Mesothelial cell of epicardium (in vitro differentiated cells): Measurements from ENCODE around the gene KIAA1614. TPM values are rescaled to one million over a fixed set of nuclear protein-coding genes. Genes with fewer than 3 reads are reported as not detected.

Experiments used
- DNase-seq, 2 experiments: peaks; one replicate each; pipeline ENCODE4 v3.0.0; 2021; ENCODE audit warnings: low spot score in 2 of 2; ENCODE audit not compliant: unreplicated experiment in 2 of 2
- H3K27ac Mint-ChIP-seq: 2 replicates; pipeline ENCODE4 v1.8.0; 2021; ENCODE audit warnings: mixed read lengths
- H3K27me3 Mint-ChIP-seq: 2 replicates; pipeline ENCODE4 v1.8.0; 2021; ENCODE audit warnings: low read depth, mixed read lengths
- H3K36me3 Mint-ChIP-seq: 2 replicates; pipeline ENCODE4 v1.8.0; 2021; ENCODE audit warnings: mixed read lengths
- H3K4me1 Mint-ChIP-seq: 2 replicates; pipeline ENCODE4 v1.8.0; 2021; ENCODE audit warnings: mixed read lengths
- H3K4me3 Mint-ChIP-seq: 2 replicates; pipeline ENCODE4 v1.8.0; 2021; ENCODE audit warnings: mild to moderate bottlenecking, moderate library complexity, mixed read lengths
- H3K9me3 Mint-ChIP-seq: 2 replicates; pipeline ENCODE4 v1.8.0; 2021; ENCODE audit warnings: mixed read lengths
- total RNA-seq: library from RNA; stranded (reverse); gene quantifications from 3 replicates; pipeline ENCODE4 v1.2.1, GENCODE V29; 2021
- TF ChIP-seq, protein P1 (sequence below): fragments of 200-600 bp; sonication (generic); IDR thresholded peaks from one replicate; pipeline ENCODE4 v1.5.0; 2021; ENCODE audit warnings: antibody characterized with exemption; ENCODE audit not compliant: unreplicated experiment

The KIAA1614 gene
- total RNA-seq, 1 donor from 2014 or later = 7.3 TPM

DNA sequence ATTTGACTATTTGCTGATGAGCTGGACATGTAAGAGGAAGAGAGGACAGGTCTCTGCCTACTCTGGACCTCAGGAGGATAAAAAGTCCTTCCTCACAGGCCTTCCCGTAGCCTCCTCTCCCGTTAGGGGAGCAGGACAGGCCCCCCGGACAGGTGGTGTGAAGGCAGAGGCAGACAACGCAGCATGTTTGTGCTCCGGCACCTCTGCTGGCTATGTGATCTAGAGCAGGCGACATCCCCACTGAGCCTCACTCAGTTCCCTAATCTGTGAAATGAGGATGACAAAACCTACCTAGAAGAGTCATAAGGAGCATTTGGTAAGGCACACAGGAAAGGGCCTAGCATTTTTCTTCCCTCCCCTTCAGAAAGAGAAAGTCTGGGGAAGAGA is 34.8 kb downstream of the KIAA1614 start:
- Mint-ChIP-seq H3K27ac (no peak overlapping the region), H3K36me3 (peaks cover 4% of the 10 kb centered on the region), H3K4me1 (peaks cover 8% of the 10 kb centered on the region), H3K9me3 (no peaks in the 10 kb centered on the region), H3K27me3 (no peaks in the 10 kb centered on the region), H3K4me3 (no peak overlapping the region)
- no peak for DNase-seq
- TF ChIP-seq, protein P1, sequence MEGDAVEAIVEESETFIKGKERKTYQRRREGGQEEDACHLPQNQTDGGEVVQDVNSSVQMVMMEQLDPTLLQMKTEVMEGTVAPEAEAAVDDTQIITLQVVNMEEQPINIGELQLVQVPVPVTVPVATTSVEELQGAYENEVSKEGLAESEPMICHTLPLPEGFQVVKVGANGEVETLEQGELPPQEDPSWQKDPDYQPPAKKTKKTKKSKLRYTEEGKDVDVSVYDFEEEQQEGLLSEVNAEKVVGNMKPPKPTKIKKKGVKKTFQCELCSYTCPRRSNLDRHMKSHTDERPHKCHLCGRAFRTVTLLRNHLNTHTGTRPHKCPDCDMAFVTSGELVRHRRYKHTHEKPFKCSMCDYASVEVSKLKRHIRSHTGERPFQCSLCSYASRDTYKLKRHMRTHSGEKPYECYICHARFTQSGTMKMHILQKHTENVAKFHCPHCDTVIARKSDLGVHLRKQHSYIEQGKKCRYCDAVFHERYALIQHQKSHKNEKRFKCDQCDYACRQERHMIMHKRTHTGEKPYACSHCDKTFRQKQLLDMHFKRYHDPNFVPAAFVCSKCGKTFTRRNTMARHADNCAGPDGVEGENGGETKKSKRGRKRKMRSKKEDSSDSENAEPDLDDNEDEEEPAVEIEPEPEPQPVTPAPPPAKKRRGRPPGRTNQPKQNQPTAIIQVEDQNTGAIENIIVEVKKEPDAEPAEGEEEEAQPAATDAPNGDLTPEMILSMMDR = no peak

DNA sequence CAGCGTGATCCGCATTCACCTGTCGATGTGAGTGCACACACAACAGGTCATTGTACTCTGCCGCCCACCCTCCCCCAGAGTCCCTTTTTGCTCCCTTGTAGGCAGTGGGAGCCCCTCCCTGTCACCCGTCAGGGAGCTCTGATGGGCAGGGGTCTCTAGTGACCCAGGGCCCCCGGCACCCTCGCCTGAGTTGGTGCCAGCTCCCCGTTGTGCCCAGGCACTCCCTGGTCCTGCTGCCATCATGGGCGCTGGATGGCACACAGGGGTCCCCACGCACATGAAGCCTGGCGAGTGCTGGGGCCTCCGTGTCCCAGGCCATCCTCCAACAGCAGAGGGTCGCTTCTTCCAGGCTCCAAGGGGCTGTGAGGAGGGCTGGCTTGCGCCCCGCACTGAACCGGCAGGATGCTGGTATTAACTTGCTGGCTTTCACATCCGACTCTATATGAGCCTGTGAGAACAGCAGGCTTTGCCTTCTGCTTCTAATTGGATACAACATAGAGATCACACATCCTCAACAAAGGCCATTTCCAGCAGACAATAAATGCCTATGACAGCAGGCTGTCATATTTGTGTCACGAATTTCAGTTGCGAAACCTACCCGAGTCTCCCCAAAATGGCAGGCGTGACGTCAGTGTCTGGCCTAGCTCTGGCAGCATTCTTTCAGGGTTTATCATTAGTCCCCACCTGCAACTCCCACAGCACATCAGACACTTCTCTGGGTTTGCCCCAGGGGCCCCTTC is 35.4 kb downstream of the KIAA1614 start:
- Mint-ChIP-seq H3K36me3 (peaks cover 4% of the 10 kb centered on the region), H3K9me3 (no peaks in the 10 kb centered on the region), H3K4me3 (no peak overlapping the region), H3K4me1 (peaks cover 8% of the 10 kb centered on the region), H3K27me3 (no peaks in the 10 kb centered on the region), H3K27ac (peak overlapping the region; percentile 62)
- DNase-seq = no peak
- TF ChIP-seq, protein P1 = no peak

DNA sequence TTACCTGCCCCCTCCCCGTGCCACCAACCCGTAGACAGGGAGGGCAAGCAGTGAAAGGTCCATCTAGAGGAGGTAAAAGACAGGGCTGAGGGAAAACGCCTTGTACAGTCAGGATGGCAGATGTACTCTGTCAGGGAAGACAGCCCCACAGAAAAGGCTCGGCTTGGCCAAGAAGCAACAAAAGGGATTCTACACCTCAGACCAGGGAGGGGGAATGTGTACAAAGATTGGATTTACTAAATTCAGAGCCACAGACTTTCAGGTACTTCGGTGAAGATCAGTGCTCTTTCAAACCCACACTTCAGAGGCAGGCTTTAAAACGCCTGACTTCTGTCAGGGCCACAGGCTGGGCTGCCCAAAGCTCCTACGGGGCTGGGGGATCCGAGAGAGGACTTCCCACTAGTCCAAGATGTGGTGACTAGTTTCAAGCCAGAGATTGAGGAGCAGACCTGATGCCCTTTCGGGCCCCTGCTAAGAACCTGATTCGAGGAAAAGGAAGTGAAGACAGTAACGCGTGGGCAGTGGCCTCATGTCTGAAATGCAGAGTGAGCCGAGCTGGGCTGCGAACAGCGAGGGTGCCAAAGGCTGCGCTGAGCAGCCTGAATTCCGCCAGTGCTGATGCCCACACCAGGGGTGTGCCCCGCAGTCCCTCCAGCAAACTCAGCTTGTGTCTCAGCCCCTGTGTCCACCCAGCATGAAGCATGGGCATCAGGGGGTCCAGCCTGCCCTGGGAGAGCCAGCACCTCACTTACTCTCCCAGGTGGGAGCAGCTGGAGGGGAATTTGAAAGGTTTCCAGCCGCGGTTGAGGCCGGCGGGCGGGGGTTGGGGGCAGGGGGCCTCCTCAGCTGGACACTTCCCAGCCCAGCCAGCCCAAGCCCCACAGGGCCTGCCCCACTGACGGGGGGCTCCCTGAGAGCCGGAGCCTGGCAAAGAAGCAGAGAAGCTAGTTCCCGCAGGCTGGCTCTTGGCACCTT is 36.2 kb downstream of the KIAA1614 start:
- peaks cover 5% of the 10 kb centered on the region for H3K36me3 Mint-ChIP-seq
- no peak for DNase-seq
- no peaks in the 10 kb centered on the region for H3K9me3 Mint-ChIP-seq
- no peaks in the 10 kb centered on the region for H3K27me3 Mint-ChIP-seq
- no peak overlapping the region for H3K4me3 Mint-ChIP-seq
- H3K4me1 Mint-ChIP-seq = peaks cover 8% of the 10 kb centered on the region
- TF ChIP-seq, protein P1 = no peak
- H3K27ac Mint-ChIP-seq = peak overlapping the region; percentile 62

DNA sequence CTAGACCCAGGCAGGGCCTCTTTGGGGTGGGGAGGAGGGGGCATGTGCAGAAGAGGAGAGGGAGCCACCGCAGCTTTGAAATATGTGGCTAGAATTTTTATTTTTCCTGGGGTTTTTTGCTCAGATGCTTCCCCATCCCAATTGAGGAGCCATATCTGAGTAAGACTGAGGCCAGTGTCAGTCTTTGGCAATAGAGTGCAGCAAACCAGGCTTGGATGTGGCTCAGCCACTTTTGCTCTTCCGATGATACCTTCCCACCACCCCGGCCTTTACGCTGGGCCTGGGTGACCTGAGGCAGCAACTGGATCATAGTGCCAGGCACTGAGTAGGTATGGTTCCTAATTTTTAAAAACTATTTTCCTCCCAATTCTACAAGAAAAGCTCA is 36.9 kb downstream of the KIAA1614 start:
- Mint-ChIP-seq H3K27me3 (no peaks in the 10 kb centered on the region), H3K4me3 (no peak overlapping the region), H3K27ac (no peak overlapping the region), H3K36me3 (peaks cover 5% of the 10 kb centered on the region), H3K9me3 (no peaks in the 10 kb centered on the region), H3K4me1 (peaks cover 8% of the 10 kb centered on the region)
- no peak for DNase-seq
- TF ChIP-seq, protein P1 = no peak

DNA sequence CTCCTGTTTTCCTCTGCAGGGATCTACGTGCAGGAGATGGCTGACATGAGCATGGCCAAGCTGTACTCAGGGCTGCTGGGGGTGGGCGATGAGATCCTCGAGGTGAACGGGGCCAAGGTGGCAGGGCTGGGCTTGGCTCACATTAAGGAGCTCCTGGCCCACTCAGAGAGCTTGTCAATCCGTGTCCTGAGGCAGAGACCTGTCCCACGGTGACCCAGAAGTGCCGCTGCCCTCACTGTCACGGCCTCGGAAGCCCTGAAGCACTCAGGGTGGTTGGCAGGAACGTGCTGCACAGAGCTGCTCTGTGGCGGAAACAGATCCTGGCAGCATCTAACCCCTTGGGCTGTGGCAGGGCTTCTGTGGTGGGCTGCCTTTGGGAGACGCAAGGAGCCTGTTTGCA is 37.6 kb downstream of the KIAA1614 start:
- Mint-ChIP-seq H3K4me3 (no peak overlapping the region), H3K27ac (no peak overlapping the region), H3K27me3 (no peaks in the 10 kb centered on the region), H3K9me3 (no peaks in the 10 kb centered on the region), H3K4me1 (peaks cover 8% of the 10 kb centered on the region), H3K36me3 (peaks cover 5% of the 10 kb centered on the region)
- DNase-seq = no peak
- TF ChIP-seq, protein P1 = no peak
